HG03457 (cell line): Measurements from ENCODE around the gene PMM2.

ENCODE experiments used
- ATAC-seq: cut with Tn5 transposase; IDR thresholded peaks from one replicate; pipeline ENCODE4 v1.9.1; 2021; ENCODE audit warnings: moderate number of reproducible peaks; ENCODE audit not compliant: unreplicated experiment

Gene PMM2

GRCh38 chr16:8882725-8883377 lies 85.2 kb downstream of the PMM2 start:
- no peak for ATAC-seq

GRCh38 chr16:8885674-8886592 lies 88.3 kb downstream of the PMM2 start:
- no peak for ATAC-seq

- no peak for ATAC-seq
These were observed 89.2 kb downstream of the PMM2 start for GRCh38 chr16:8886593-8887430.

- ATAC-seq, result no peak
These were observed 89.8 kb downstream of the PMM2 start for GRCh38 chr16:8887431-8887765.

- ATAC-seq, result no peak
These were observed 90.4 kb downstream of the PMM2 start for GRCh38 chr16:8887952-8888560.

- no peak for ATAC-seq
These were observed 91.6 kb downstream of the PMM2 start for GRCh38 chr16:8888951-8889892.

- ATAC-seq, result no peak
These were observed 92.4 kb downstream of the PMM2 start for GRCh38 chr16:8889893-8890548.

- no peak for ATAC-seq
These were observed 92.9 kb downstream of the PMM2 start for GRCh38 chr16:8890549-8890921.

GRCh38 chr16:8892101-8892575 lies 94.5 kb downstream of the PMM2 start:
- peak; percentile 21 for ATAC-seq

- ATAC-seq, result no peak
These were observed 95.8 kb downstream of the PMM2 start for GRCh38 chr16:8893426-8893825.

GRCh38 chr16:8893976-8894690 lies 96.5 kb downstream of the PMM2 start:
- no peak for ATAC-seq

GRCh38 chr16:8894736-8895334 lies 97.2 kb downstream of the PMM2 start:
- no peak for ATAC-seq

GRCh38 chr16:8898660-8899318 lies 101.2 kb downstream of the PMM2 start:
- no peak for ATAC-seq
